Left hindlimb (tissue), 1 donor: ENCODE measurements around the gene PLCB1.

ENCODE experiments used
- DNase-seq: peaks from one replicate; pipeline ENCODE4 v3.0.0-alpha.2; 2018

PLCB1 gene

GRCh38 chr20:8306937-8307336 is 174.9 kb downstream of the PLCB1 start:
- no peak for DNase-seq

GRCh38 chr20:8309634-8310033 is 177.6 kb downstream of the PLCB1 start:
- DNase-seq, result no peak

- DNase-seq, result no peak
These were observed 178.6 kb downstream of the PLCB1 start for GRCh38 chr20:8310618-8311017.

GRCh38 chr20:8313073-8313472 is 181.0 kb downstream of the PLCB1 start:
- DNase-seq, result no peak

GRCh38 chr20:8315639-8316573 is 183.8 kb downstream of the PLCB1 start:
- DNase-seq, result no peak

GRCh38 chr20:8317448-8317847 is 185.4 kb downstream of the PLCB1 start:
- no peak for DNase-seq

- no peak for DNase-seq
These were observed 187.0 kb downstream of the PLCB1 start for GRCh38 chr20:8318965-8319625.

GRCh38 chr20:8320306-8320705 is 188.2 kb downstream of the PLCB1 start:
- DNase-seq, result no peak

GRCh38 chr20:8321001-8321400 is 188.9 kb downstream of the PLCB1 start:
- DNase-seq, result no peak

GRCh38 chr20:8322662-8323217 is 190.7 kb downstream of the PLCB1 start:
- no peak for DNase-seq

- DNase-seq, result no peak
These were observed 194.1 kb downstream of the PLCB1 start for GRCh38 chr20:8326191-8326590.

GRCh38 chr20:8326899-8327298 is 194.8 kb downstream of the PLCB1 start:
- no peak for DNase-seq

- no peak for DNase-seq
These were observed 196.1 kb downstream of the PLCB1 start for GRCh38 chr20:8328189-8328588.

- DNase-seq, result no peak
These were observed 198.3 kb downstream of the PLCB1 start for GRCh38 chr20:8330319-8330784.

GRCh38 chr20:8330785-8331695 is 199.0 kb downstream of the PLCB1 start:
- DNase-seq, result no peak

- DNase-seq, result no peak
These were observed 199.8 kb downstream of the PLCB1 start for GRCh38 chr20:8331740-8332412.

GRCh38 chr20:8334641-8335040 is 202.6 kb downstream of the PLCB1 start:
- DNase-seq, result no peak

GRCh38 chr20:8335059-8335458 is 203.0 kb downstream of the PLCB1 start:
- no peak for DNase-seq

- DNase-seq, result no peak
These were observed 203.6 kb downstream of the PLCB1 start for GRCh38 chr20:8335495-8336195.

GRCh38 chr20:8339349-8339748 is 207.3 kb downstream of the PLCB1 start:
- DNase-seq, result no peak

- no peak for DNase-seq
These were observed 210.3 kb downstream of the PLCB1 start for GRCh38 chr20:8342391-8342790.
